SU-DHL-6 (cell line): ENCODE data around the gene LRRFIP2.

Source experiments
- CTCF ChIP-seq: fragments of 200-600 bp; sonication (generic); IDR thresholded peaks from one replicate; pipeline ENCODE4 v1.5.1; 2017; ENCODE audit warnings: antibody characterized with exemption, mild to moderate bottlenecking, low read length, moderate library complexity; ENCODE audit not compliant: insufficient read depth, poor library complexity, severe bottlenecking
- EZH2phosphoT487 ChIP-seq: fragments of 200-600 bp; sonication (generic), shearing (Covaris generic); conservative IDR thresholded peaks from 2 replicates; pipeline ENCODE4 v1.6.1; 2018; ENCODE audit warnings: mild to moderate bottlenecking, antibody characterized with exemption, low read length, moderate library complexity, mixed read lengths

DNA sequence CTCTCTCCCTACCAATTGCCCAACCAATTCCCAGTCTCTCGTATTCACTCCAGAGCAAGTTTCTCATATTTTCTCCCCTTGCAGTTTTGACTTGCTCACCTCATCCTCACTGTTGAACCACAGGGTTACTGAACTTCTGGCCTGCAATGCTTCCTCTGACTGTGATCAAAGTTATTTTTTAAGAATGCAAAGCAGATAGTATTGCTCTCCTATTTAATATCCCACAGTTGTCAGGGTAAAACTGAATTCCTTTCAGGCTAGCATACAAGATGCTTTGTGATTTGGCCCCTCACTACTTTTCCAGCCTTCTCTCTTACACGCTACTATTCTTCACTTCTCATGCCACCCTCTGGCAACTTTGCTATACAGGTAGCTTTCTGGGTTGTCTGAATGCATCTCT is 80.9 kb downstream of the LRRFIP2 start:
- no peak for TF ChIP-seq EZH2phosphoT487
- TF ChIP-seq CTCF: no peak
